Neuronal stem cell (in vitro differentiated cells): Measurements from ENCODE around the gene STAM. TPM values are rescaled to one million over a fixed set of nuclear protein-coding genes. Genes with fewer than 3 reads are reported as not detected.

Source experiments
- DNase-seq: peaks from one replicate; pipeline ENCODE4 v3.0.0-alpha.2; 2013; ENCODE audit warnings: low spot score
- H2AFZ ChIP-seq: one replicate; pipeline ENCODE4 v1.6.1; 2013; ENCODE audit warnings: mild to moderate bottlenecking, low read length, inconsistent platforms
- H2AK5ac ChIP-seq: 2 replicates; pipeline ENCODE4 v1.6.1; 2013; ENCODE audit warnings: low read depth, mild to moderate bottlenecking, inconsistent platforms, low read length, moderate library complexity, mixed read lengths
- H2BK120ac ChIP-seq: 2 replicates; pipeline ENCODE4 v1.6.1; 2013; ENCODE audit warnings: low read depth, mild to moderate bottlenecking, inconsistent platforms, low read length, moderate library complexity, mixed read lengths
- H2BK12ac ChIP-seq: one replicate; pipeline ENCODE4 v1.6.1; 2013; ENCODE audit warnings: low read length, inconsistent platforms
- H2BK15ac ChIP-seq: 2 replicates; pipeline ENCODE4 v1.6.1; 2013; ENCODE audit warnings: mild to moderate bottlenecking, low read length, inconsistent platforms, mixed read lengths
- H2BK5ac ChIP-seq: one replicate; pipeline ENCODE4 v1.6.1; 2013; ENCODE audit warnings: inconsistent platforms, mild to moderate bottlenecking, low read length, moderate library complexity
- H3K14ac ChIP-seq: one replicate; pipeline ENCODE4 v1.6.1; 2013; ENCODE audit warnings: low read length, inconsistent platforms
- H3K18ac ChIP-seq: 2 replicates; pipeline ENCODE4 v1.6.1; 2013; ENCODE audit warnings: low read length, inconsistent platforms
- H3K23ac ChIP-seq: 2 replicates; pipeline ENCODE4 v1.6.1; 2013; ENCODE audit warnings: low read depth, mild to moderate bottlenecking, mixed read lengths, low read length, inconsistent platforms; ENCODE audit not compliant: poor library complexity
- H3K27ac ChIP-seq: replicated peaks from 3 replicates; pipeline ENCODE4 v1.5.1; 2013; ENCODE audit warnings: low read length, inconsistent platforms
- H3K27me3 ChIP-seq, 3 experiments: 2 replicates each; pipeline ENCODE4 v1.6.1; 2013; ENCODE audit warnings: low read length in 3 of 3, mild to moderate bottlenecking in 2 of 3, inconsistent platforms in 1 of 3, low read depth in 1 of 3, mixed read lengths in 1 of 3, moderate library complexity in 1 of 3; ENCODE audit not compliant: control insufficient read depth in 3 of 3, insufficient read depth in 3 of 3
- H3K36me3 ChIP-seq, 2 donors: replicated peaks in 1 of 2; 2 replicates each; pipeline ENCODE4 v1.6.1; 2013; ENCODE audit warnings: low read length in 2 of 2; ENCODE audit not compliant: control insufficient read depth in 2 of 2, insufficient read depth in 2 of 2
- H3K4ac ChIP-seq: 2 replicates; pipeline ENCODE4 v1.6.1; 2013; ENCODE audit warnings: inconsistent platforms, mild to moderate bottlenecking, low read length, moderate library complexity
- H3K4me1 ChIP-seq, 2 donors: 1 replicate in 1 of 2; 2 replicates in 1 of 2; pipeline ENCODE4 v1.6.1; 2013; ENCODE audit warnings: low read length in 2 of 2, low read depth in 1 of 2; ENCODE audit not compliant: control insufficient read depth in 2 of 2, insufficient read depth in 1 of 2
- H3K4me2 ChIP-seq: one replicate; pipeline ENCODE4 v1.6.1; 2013; ENCODE audit warnings: mild to moderate bottlenecking, low read length, inconsistent platforms; ENCODE audit not compliant: insufficient read depth, poor library complexity, severe bottlenecking
- H3K4me3 ChIP-seq, 2 donors: 2 replicates each; pipeline ENCODE4 v1.5.1; 2013; ENCODE audit warnings: low read length in 2 of 2, mild to moderate bottlenecking in 2 of 2, inconsistent platforms in 1 of 2, moderate library complexity in 1 of 2
- H3K79me1 ChIP-seq: one replicate; pipeline ENCODE4 v1.6.1; 2013; ENCODE audit warnings: low read depth, mild to moderate bottlenecking, inconsistent platforms, low read length, moderate library complexity
- H3K9ac ChIP-seq: one replicate; pipeline ENCODE4 v1.6.1; 2013; ENCODE audit warnings: mild to moderate bottlenecking, low read depth, low read length, inconsistent platforms; ENCODE audit not compliant: poor library complexity
- H3K9me3 ChIP-seq, 2 donors: replicated peaks in 1 of 2; 2 replicates each; pipeline versions ENCODE3 to v1.6.1; 2013; ENCODE audit warnings: low read length in 2 of 2, mild to moderate bottlenecking in 2 of 2, inconsistent platforms in 1 of 2, low read depth in 1 of 2, mixed read lengths in 1 of 2, moderate library complexity in 1 of 2; ENCODE audit not compliant: control insufficient read depth in 2 of 2, insufficient read depth in 1 of 2
- H4K8ac ChIP-seq: one replicate; pipeline ENCODE4 v1.6.1; 2013; ENCODE audit warnings: low read depth, mild to moderate bottlenecking, inconsistent platforms, low read length, moderate library complexity
- H4K91ac ChIP-seq: one replicate; pipeline ENCODE4 v1.6.1; 2013; ENCODE audit warnings: low read length, low read depth, mild to moderate bottlenecking, inconsistent platforms; ENCODE audit not compliant: poor library complexity
- WGBS, 2 donors: extraction: QIAGEN DNeasy Blood & Tissue Kit; methylation state at CpG; one replicate each; pipeline ENCODE4 v1.1.7; 2013; ENCODE audit warnings: missing lambda C conversion rate in 2 of 2, mixed read lengths in 1 of 2; ENCODE audit not compliant: insufficient read length in 2 of 2, insufficient replicate concordance in 1 of 2; ENCODE audit errors: extremely low coverage in 2 of 2; 5-methylcytosine and 5-hydroxymethylcytosine counted together
- small RNA-seq: library from polyadenylated mRNA; stranded (forward); fragments of <200 nt; extraction: miRNeasy Mini kit (QIAGEN cat#:217004); gene quantifications from one replicate; pipeline ENCODE3, GENCODE V24; 2013; ENCODE audit not compliant: insufficient read depth

Gene STAM

DNA sequence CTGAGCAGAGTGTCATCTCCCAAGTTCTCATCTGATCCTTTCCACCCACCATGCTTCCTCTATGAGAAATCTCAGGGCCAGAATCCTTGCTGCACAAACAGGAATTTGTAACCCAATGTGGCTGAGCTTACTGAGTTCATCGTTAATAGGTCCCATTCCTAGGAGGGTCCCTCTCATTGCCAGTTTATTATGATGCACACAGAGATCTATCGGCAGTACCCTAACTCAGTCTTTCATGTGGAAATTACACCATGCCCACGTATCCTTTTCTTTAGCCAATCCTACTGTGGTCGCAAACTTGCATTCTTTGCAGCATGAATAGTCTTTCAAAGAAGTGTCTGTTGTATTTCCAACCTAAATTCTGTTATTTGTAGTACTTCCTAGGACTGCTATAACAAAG lies 120.2 kb downstream of the STAM start:
- H2BK5ac ChIP-seq = no peak overlapping the region
- H3K4me3 ChIP-seq = no peak overlapping the region
- WGBS, 2 donors = no CpG with 5 or more reads among the region's 4 CpGs
- DNase-seq = no peak
- no peak overlapping the region for H2AFZ ChIP-seq
- no peak overlapping the region for H3K4ac ChIP-seq
- no peaks in the 10 kb centered on the region for H3K79me1 ChIP-seq
- H3K27ac ChIP-seq = no peak overlapping the region
- H2BK120ac ChIP-seq = no peak overlapping the region
- no peaks in the 10 kb centered on the region for H3K36me3 ChIP-seq
- H3K4me2 ChIP-seq = no peak overlapping the region
- H3K27me3 ChIP-seq = no peaks in the 10 kb centered on the region
- H2BK15ac ChIP-seq = no peak overlapping the region
- H3K4me1 ChIP-seq = no peaks in the 10 kb centered on the region
- no peak overlapping the region for H3K14ac ChIP-seq
- H3K23ac ChIP-seq = no peak overlapping the region
- H2AK5ac ChIP-seq = no peak overlapping the region
- H2BK12ac ChIP-seq = no peak overlapping the region
- no peak overlapping the region for H3K9ac ChIP-seq
- no peak overlapping the region for H3K18ac ChIP-seq
- H4K91ac ChIP-seq = no peak overlapping the region
- no peak overlapping the region for H4K8ac ChIP-seq
- H3K9me3 ChIP-seq = no peaks in the 10 kb centered on the region

DNA sequence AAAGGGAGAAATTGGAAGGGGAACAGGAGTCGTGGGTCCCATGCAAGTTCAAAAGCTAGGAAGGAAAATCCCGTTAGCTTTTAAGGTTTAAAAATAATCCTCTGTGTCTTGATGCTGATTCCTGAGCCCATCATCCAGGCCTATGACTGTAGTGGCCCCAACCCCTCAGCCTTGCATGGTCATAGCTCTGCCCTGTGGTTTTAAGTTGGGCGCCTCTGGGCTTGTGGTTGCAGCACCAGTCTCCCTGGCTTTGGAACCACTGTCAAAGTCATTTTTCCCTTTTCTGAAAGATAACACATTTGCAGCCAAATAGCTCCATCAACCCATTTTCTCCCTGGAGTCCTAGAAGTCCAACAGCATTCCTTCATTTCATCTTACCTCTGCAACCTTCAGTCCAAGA lies 121.7 kb downstream of the STAM start:
- no peak overlapping the region for H3K4ac ChIP-seq
- H3K27ac ChIP-seq = no peak overlapping the region
- no peak for DNase-seq
- no peaks in the 10 kb centered on the region for H3K79me1 ChIP-seq
- H3K4me3 ChIP-seq = no peak overlapping the region
- H3K4me2 ChIP-seq = no peak overlapping the region
- H3K9me3 ChIP-seq = no peaks in the 10 kb centered on the region
- H2BK5ac ChIP-seq = no peak overlapping the region
- H4K91ac ChIP-seq = no peak overlapping the region
- no peak overlapping the region for H3K9ac ChIP-seq
- H2BK12ac ChIP-seq = no peak overlapping the region
- H2BK15ac ChIP-seq = no peak overlapping the region
- H4K8ac ChIP-seq = no peak overlapping the region
- no peak overlapping the region for H2BK120ac ChIP-seq
- H3K27me3 ChIP-seq = no peaks in the 10 kb centered on the region
- no peaks in the 10 kb centered on the region for H3K36me3 ChIP-seq
- no peaks in the 10 kb centered on the region for H3K4me1 ChIP-seq
- H2AFZ ChIP-seq = no peak overlapping the region
- no peak overlapping the region for H3K18ac ChIP-seq
- no peak overlapping the region for H3K14ac ChIP-seq
- WGBS, 2 donors = no CpG with 5 or more reads among the region's 3 CpGs
- H2AK5ac ChIP-seq = no peak overlapping the region
- H3K23ac ChIP-seq = no peak overlapping the region

Small RNA genes within 50 kb of the gene (small RNA-seq; reads per million reads assigned to genes)
- not detected for gene AC069542.2
